DOHH2 (cell line): Measurements from ENCODE around the gene NGEF.

Experiments used
- EZH2phosphoT487 ChIP-seq: fragments of 200-600 bp; sonication (generic); IDR thresholded peaks from 2 replicates; pipeline ENCODE4 v1.6.1; 2017; ENCODE audit warnings: borderline replicate concordance, mild to moderate bottlenecking, antibody characterized with exemption, low read length, moderate library complexity, mixed read lengths
- TF ChIP-seq, protein P1 (sequence below): fragments of 200-600 bp; sonication (generic); IDR thresholded peaks from one replicate; pipeline ENCODE4 v1.5.1; 2014; ENCODE audit warnings: antibody characterized with exemption, mild to moderate bottlenecking, low read depth, low read length; ENCODE audit not compliant: poor library complexity, severe bottlenecking

DNA sequence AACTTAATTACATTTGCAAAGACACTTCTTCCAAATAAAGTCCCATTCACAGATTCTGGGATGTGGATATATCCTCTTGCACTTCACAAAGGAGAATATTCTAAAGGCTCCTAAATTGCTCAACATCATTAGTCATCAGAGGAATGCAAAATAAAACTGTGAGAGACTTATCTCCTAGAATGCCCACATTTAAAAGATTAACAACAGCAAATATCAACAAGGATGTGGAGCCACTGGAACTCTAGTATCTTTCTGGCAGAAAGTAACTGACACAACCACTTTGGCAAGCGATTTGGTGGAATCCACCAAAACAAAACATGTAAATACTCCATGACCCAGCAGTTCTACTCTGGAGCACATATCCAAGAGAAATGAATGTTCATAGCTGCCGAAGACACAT is 24.0 kb upstream of the NGEF start:
- TF ChIP-seq, protein P1, sequence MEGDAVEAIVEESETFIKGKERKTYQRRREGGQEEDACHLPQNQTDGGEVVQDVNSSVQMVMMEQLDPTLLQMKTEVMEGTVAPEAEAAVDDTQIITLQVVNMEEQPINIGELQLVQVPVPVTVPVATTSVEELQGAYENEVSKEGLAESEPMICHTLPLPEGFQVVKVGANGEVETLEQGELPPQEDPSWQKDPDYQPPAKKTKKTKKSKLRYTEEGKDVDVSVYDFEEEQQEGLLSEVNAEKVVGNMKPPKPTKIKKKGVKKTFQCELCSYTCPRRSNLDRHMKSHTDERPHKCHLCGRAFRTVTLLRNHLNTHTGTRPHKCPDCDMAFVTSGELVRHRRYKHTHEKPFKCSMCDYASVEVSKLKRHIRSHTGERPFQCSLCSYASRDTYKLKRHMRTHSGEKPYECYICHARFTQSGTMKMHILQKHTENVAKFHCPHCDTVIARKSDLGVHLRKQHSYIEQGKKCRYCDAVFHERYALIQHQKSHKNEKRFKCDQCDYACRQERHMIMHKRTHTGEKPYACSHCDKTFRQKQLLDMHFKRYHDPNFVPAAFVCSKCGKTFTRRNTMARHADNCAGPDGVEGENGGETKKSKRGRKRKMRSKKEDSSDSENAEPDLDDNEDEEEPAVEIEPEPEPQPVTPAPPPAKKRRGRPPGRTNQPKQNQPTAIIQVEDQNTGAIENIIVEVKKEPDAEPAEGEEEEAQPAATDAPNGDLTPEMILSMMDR = no peak
- no peak for TF ChIP-seq EZH2phosphoT487
